Activated CD8-positive, alpha-beta T cell treated with anti-CD3 and anti-CD28 coated beads for 36 hours (primary cell): Measurements from ENCODE around the gene GPR141. TPM values are rescaled to one million over a fixed set of nuclear protein-coding genes. Genes with fewer than 3 reads are reported as not detected.

ENCODE experiments used
- ATAC-seq: fragments of 200-7000 bp; cut with Tn5 transposase; one replicate; pipeline ENCODE4 v1.10.0; 2021; ENCODE audit warnings: mild to moderate bottlenecking, moderate library complexity
- CTCF ChIA-PET: fragments of 350-600 bp; sonication (Branson Sonifier 250); formaldehyde crosslinking; loops from one replicate; lab custom pipeline; 2021; ENCODE audit warnings: antibody characterized with exemption; lab: Charles Lee
- POLR2A ChIA-PET: fragments of 350-600 bp; sonication (Branson Sonifier 250); formaldehyde crosslinking; loops from one replicate; lab custom pipeline; 2021; ENCODE audit warnings: antibody characterized with exemption; lab: Charles Lee
- DNase-seq: peaks from one replicate; pipeline ENCODE4 v3.0.0-alpha.2; 2020
- H3K27ac Mint-ChIP-seq: one replicate; pipeline ENCODE4 v1.8.0; 2021; ENCODE audit warnings: mild to moderate bottlenecking, mixed read lengths
- H3K27me3 Mint-ChIP-seq: one replicate; pipeline ENCODE4 v1.8.0; 2021; ENCODE audit warnings: mixed read lengths
- H3K36me3 Mint-ChIP-seq: one replicate; pipeline ENCODE4 v1.8.0; 2021; ENCODE audit warnings: low read depth, mixed read lengths
- H3K4me1 Mint-ChIP-seq: one replicate; pipeline ENCODE4 v1.8.0; 2021; ENCODE audit warnings: low read depth, mixed read lengths
- H3K4me3 Mint-ChIP-seq: one replicate; pipeline ENCODE4 v1.8.0; 2021; ENCODE audit warnings: mild to moderate bottlenecking, moderate library complexity, mixed read lengths
- H3K9me3 Mint-ChIP-seq: one replicate; pipeline ENCODE4 v1.8.0; 2021; ENCODE audit warnings: mixed read lengths
- intact Hi-C: fragments of 100-400 bp; cut with micrococcal nuclease; formaldehyde crosslinking; loops from one replicate; pipeline ENCODE4 v1.10.0; 2022
- total RNA-seq, 2 experiments: library from RNA; stranded (reverse); gene quantifications; one replicate each; pipeline ENCODE4 v1.2.3, GENCODE V29; 2021
- TF ChIP-seq, protein P1 (sequence below): fragments of 200-600 bp; IDR thresholded peaks from one replicate; pipeline ENCODE4 v1.8.0; 2022; ENCODE audit warnings: antibody characterized with exemption, mild to moderate bottlenecking

GPR141 gene
- total RNA-seq, 2 experiments from 2014 or later: not detected

DNA sequence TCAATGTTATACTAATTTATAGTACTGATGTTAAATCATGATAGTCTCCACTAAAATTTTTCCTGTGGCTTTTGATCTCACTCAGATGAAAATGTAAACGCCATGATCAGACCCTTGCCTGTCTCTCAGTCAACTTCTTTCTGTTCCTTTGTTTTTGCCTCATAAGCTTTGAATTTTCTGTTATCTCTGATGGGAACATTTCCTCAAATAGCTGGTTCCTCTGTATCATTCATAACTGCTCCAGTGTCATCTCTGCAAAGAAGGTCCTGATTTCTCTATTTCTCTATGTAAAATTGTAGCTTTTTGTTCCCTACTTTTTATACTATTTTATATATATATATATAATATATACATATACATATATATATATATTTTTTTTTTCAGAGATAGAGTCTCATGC is 67.5 kb downstream of the GPR141 start:
- DNase-seq (no peak), ATAC-seq (no peak)
- Mint-ChIP-seq H3K36me3 (no peaks in the 10 kb centered on the region), H3K27me3 (peaks cover 8% of the 10 kb centered on the region), H3K27ac (no peak overlapping the region), H3K4me3 (no peak overlapping the region), H3K9me3 (no peaks in the 10 kb centered on the region), H3K4me1 (no peaks in the 10 kb centered on the region)
- intact Hi-C loops: no loop called here
- CTCF ChIA-PET: interaction anchor here (1.2 to 2.1 kb wide), 3 partner anchors 10 to 18 kb away, joined by 4 to 7 read pairs (median 4); no protein-coding TSS in a partner anchor
- TF ChIP-seq, protein P1, sequence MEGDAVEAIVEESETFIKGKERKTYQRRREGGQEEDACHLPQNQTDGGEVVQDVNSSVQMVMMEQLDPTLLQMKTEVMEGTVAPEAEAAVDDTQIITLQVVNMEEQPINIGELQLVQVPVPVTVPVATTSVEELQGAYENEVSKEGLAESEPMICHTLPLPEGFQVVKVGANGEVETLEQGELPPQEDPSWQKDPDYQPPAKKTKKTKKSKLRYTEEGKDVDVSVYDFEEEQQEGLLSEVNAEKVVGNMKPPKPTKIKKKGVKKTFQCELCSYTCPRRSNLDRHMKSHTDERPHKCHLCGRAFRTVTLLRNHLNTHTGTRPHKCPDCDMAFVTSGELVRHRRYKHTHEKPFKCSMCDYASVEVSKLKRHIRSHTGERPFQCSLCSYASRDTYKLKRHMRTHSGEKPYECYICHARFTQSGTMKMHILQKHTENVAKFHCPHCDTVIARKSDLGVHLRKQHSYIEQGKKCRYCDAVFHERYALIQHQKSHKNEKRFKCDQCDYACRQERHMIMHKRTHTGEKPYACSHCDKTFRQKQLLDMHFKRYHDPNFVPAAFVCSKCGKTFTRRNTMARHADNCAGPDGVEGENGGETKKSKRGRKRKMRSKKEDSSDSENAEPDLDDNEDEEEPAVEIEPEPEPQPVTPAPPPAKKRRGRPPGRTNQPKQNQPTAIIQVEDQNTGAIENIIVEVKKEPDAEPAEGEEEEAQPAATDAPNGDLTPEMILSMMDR: no peak
- POLR2A ChIA-PET: no interaction called here

DNA sequence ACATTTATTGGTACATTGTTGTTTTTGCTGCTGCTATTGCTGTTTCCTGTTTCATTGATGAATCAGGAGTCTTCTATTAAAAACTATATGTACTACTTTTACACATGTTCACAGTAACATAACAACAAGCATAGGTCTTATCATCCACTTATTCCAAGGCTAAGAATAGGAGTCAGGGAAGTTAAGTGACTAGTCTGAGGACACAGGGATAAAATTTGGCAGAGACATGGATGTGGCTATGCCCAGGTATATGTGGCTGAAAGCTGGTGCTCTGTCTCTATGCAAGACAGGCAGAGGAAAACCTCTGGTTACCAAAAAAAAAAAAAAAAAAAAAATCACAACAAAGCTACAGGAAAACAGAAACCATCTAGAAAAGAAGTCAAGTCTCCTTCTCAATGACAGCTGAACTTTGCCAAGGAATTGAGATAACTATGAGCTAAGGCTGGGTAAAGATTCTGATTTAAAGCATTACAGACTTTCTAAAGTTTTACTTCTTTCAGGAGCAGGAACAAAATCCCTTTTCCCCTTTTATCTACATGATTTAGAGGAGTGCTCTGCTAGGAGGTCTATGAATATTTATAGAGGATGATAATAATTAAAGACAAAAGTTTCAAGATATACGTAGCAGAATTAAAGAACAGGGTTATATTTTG is 70.0 kb downstream of the GPR141 start:
- H3K4me1 Mint-ChIP-seq: no peaks in the 10 kb centered on the region
- peaks cover 8% of the 10 kb centered on the region for H3K27me3 Mint-ChIP-seq
- intact Hi-C loops: no loop called here
- no peak for ATAC-seq
- H3K27ac Mint-ChIP-seq: no peak overlapping the region
- no peaks in the 10 kb centered on the region for H3K36me3 Mint-ChIP-seq
- H3K9me3 Mint-ChIP-seq: no peaks in the 10 kb centered on the region
- no peak for DNase-seq
- no peak overlapping the region for H3K4me3 Mint-ChIP-seq
- POLR2A ChIA-PET: no interaction called here
- CTCF ChIA-PET: no interaction called here
- TF ChIP-seq, protein P1: no peak

DNA sequence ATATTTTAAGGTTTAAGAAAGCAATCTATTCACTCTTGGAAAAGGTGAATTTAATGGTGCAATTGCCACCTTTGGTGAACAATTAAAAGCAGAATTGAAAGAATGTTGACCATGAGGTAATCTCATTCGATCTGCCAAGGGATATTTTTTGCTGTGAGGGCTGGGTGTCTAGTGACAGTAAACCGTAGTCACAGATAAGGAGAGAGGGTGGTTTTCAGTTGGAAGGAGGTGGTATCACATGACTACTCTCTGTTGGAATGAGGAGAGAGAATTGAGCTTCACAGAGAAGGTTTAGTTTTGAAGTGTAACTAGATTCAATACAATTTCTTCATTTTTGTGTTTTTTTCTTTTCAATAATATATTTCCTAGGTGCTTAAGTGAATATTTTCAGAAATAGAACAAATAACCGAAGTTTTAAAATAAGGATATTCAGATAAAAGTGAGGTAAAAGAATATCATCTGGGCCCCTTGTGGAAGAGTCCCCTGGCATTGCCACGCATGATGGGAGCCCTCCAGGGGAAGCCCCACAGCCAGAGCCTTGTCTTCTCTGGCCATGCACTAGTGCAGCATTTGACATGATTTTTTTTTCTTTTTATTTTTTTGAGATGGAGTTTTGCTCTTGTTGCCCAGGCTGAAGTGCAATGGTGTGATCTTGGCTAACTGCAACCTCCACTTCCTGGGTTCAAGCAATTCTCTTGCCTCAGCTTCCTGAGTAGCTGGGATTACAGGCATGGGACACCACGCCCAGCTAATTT is 73.4 kb downstream of the GPR141 start:
- Mint-ChIP-seq H3K36me3 (no peaks in the 10 kb centered on the region), H3K27ac (no peak overlapping the region), H3K4me3 (no peak overlapping the region), H3K27me3 (peaks cover 6% of the 10 kb centered on the region), H3K9me3 (no peaks in the 10 kb centered on the region), H3K4me1 (no peaks in the 10 kb centered on the region)
- TF ChIP-seq, protein P1: no peak
- ChIA-PET POLR2A (no interaction called here), CTCF (no interaction called here)
- DNase-seq: no peak
- ATAC-seq: no peak
- intact Hi-C loops: no loop called here

DNA sequence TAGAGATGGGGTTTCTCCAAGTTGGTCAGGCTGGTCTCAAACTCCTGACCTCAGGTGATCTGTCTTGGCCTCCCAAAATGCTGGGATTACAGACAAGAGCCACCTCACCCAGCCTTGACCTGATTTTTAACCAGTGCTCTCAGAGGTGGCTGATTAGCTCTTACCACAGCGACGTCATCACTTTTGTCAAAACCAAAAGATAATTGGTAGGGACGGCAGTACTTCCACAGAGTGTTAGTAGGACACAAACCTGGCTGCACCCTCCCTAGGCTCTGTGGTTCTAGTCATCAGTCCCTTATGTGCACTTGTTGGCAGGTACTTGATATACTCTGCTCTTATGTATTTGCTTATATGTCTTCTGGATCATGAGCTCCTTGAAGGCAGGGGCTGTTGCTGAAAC is 74.0 kb downstream of the GPR141 start:
- ChIA-PET POLR2A (no interaction called here), CTCF (no interaction called here)
- ATAC-seq (no peak), DNase-seq (no peak)
- Mint-ChIP-seq H3K27me3 (peaks cover 9% of the 10 kb centered on the region), H3K9me3 (no peaks in the 10 kb centered on the region), H3K4me3 (no peak overlapping the region), H3K4me1 (no peaks in the 10 kb centered on the region), H3K27ac (no peak overlapping the region), H3K36me3 (no peaks in the 10 kb centered on the region)
- intact Hi-C loops: no loop called here
- TF ChIP-seq, protein P1: no peak

DNA sequence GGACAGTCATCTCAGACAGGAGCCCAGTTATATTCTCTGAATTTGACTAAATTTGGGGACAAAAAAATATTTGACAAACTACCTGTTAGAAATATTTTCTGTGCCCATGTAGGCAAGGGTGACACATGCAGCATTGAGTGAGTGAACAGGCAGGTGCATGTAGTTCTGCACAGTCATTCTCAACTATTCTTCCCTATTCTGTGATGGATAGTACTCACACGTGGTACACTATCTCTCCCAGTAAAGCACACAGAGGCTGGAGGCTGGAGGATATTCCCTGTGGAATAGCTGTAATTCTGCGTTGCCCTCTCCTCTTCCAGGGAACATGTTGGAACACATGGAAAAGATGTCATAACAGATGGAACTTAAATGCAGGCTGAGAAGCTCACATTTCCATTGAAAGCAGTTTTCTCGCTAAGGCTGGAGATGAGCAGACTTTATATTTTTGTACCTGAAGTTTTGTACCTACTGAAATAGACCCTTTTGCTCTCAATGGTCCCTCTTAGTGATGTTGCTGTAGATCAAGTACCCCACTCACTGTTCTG is 75.0 kb downstream of the GPR141 start:
- H3K27ac Mint-ChIP-seq: no peak overlapping the region
- H3K4me3 Mint-ChIP-seq: no peak overlapping the region
- DNase-seq (no peak), ATAC-seq (no peak)
- intact Hi-C loops: no loop called here
- no peaks in the 10 kb centered on the region for H3K36me3 Mint-ChIP-seq
- no peaks in the 10 kb centered on the region for H3K9me3 Mint-ChIP-seq
- CTCF ChIA-PET: interaction anchor here (1.0 kb wide), 1 partner anchor 9 kb away, joined by 3 read pairs; no protein-coding TSS in a partner anchor
- POLR2A ChIA-PET: no interaction called here
- no peaks in the 10 kb centered on the region for H3K4me1 Mint-ChIP-seq
- H3K27me3 Mint-ChIP-seq: peaks cover 9% of the 10 kb centered on the region
- TF ChIP-seq, protein P1: no peak
